GM12874 (cell line): ENCODE results near the gene LAMB3.

Experiments used
- CTCF ChIP-seq: IDR thresholded peaks from 2 replicates; pipeline ENCODE4 v1.5.1; 2011; ENCODE audit warnings: low read depth, mild to moderate bottlenecking, control low read depth, low read length, moderate library complexity; ENCODE audit not compliant: insufficient read depth

The LAMB3 gene

GRCh38 chr1:209672705-209673630, 20.7 kb upstream of the LAMB3 start:
- TF ChIP-seq CTCF, result no peak

- no peak for TF ChIP-seq CTCF
Measured at GRCh38 chr1:209670441-209671082, 18.3 kb upstream of the LAMB3 start.

GRCh38 chr1:209667708-209668107, 15.5 kb upstream of the LAMB3 start:
- TF ChIP-seq CTCF, result no peak

- no peak for TF ChIP-seq CTCF
Measured at GRCh38 chr1:209667103-209667502, 14.9 kb upstream of the LAMB3 start.

GRCh38 chr1:209662879-209663327, 10.7 kb upstream of the LAMB3 start:
- no peak for TF ChIP-seq CTCF

- TF ChIP-seq CTCF, result no peak
Measured at GRCh38 chr1:209661071-209661470, 8.8 kb upstream of the LAMB3 start.

- TF ChIP-seq CTCF, result no peak
Measured at GRCh38 chr1:209659909-209660308, 7.7 kb upstream of the LAMB3 start.
